ENCODE measurements around the gene DIO3. TPM values are rescaled to one million over a fixed set of nuclear protein-coding genes. Genes with fewer than 3 reads are reported as not detected.
"Not testable (repeated sequence)": the region's sequence is repeated elsewhere in the genome, so short reads cannot be mapped to it uniquely, and the experiment has no call there.

Gene DIO3
- total RNA-seq, 1 experiment from 2014 or later, result 0.03 TPM

- no peak for DNase-seq (ENCODE audit: low spot score)
Observed at GRCh38 chr14:101558739-101559240, 2.5 kb upstream of the DIO3 start.

- no peak for DNase-seq (ENCODE audit: low spot score)
Observed at GRCh38 chr14:101559250-101559623, 2.1 kb upstream of the DIO3 start.

GRCh38 chr14:101559624-101560533 is 1.4 kb upstream of the DIO3 start:
- DNase-seq (ENCODE audit: low spot score), result peak; percentile 24

- no peak for DNase-seq (ENCODE audit: low spot score)
Observed at GRCh38 chr14:101560534-101561113, 671 bp upstream of the DIO3 start.

GRCh38 chr14:101561897-101562490 is 699 bp downstream of the DIO3 start:
- DNase-seq (ENCODE audit: low spot score), result no peak

GRCh38 chr14:101562659-101563351 is 1.5 kb downstream of the DIO3 start:
- no peak for DNase-seq (ENCODE audit: low spot score)

- DNase-seq (ENCODE audit: low spot score), result no peak
Observed at GRCh38 chr14:101563352-101563653, 2.0 kb downstream of the DIO3 start.

GRCh38 chr14:101563654-101564443 is 2.6 kb downstream of the DIO3 start:
- no peak for DNase-seq (ENCODE audit: low spot score)

- no peak for DNase-seq (ENCODE audit: low spot score)
Observed at GRCh38 chr14:101564444-101564776, 3.1 kb downstream of the DIO3 start.

GRCh38 chr14:101564819-101565698 is 3.8 kb downstream of the DIO3 start:
- DNase-seq (ENCODE audit: low spot score), result no peak

GRCh38 chr14:101567252-101567651 is 6.0 kb downstream of the DIO3 start:
- no peak for DNase-seq (ENCODE audit: low spot score)

- DNase-seq (ENCODE audit: low spot score), result no peak
Observed at GRCh38 chr14:101571004-101571403, 9.7 kb downstream of the DIO3 start.

- not testable (repeated sequence) for DNase-seq (ENCODE audit: low spot score)
Observed at GRCh38 chr14:101572526-101572925, 11.2 kb downstream of the DIO3 start.

GRCh38 chr14:101573289-101573688 is 12.0 kb downstream of the DIO3 start:
- DNase-seq (ENCODE audit: low spot score), result no peak

- no peak for DNase-seq (ENCODE audit: low spot score)
Observed at GRCh38 chr14:101575581-101575980, 14.3 kb downstream of the DIO3 start.

- DNase-seq (ENCODE audit: low spot score), result no peak
Observed at GRCh38 chr14:101577221-101577909, 16.1 kb downstream of the DIO3 start.

- DNase-seq (ENCODE audit: low spot score), result no peak
Observed at GRCh38 chr14:101578489-101578888, 17.2 kb downstream of the DIO3 start.

GRCh38 chr14:101579372-101580080 is 18.2 kb downstream of the DIO3 start:
- DNase-seq (ENCODE audit: low spot score), result no peak

GRCh38 chr14:101581806-101582205 is 20.5 kb downstream of the DIO3 start:
- DNase-seq (ENCODE audit: low spot score), result no peak

Data from HT-29 (cell line).